HUES6 (cell line): ENCODE measurements around the gene ERAP2.
"Not testable (repeated sequence)": the region's sequence is repeated elsewhere in the genome, so short reads cannot be mapped to it uniquely, and the experiment has no call there.

Source experiments
- H3K27ac ChIP-seq: 2 replicates; pipeline ENCODE4 v1.7.0; 2013; ENCODE audit warnings: low read depth, mild to moderate bottlenecking, low read length, inconsistent platforms
- H3K27me3 ChIP-seq: 2 replicates; pipeline ENCODE4 v1.6.1; 2013; ENCODE audit warnings: low read length; ENCODE audit not compliant: control insufficient read depth, insufficient read depth
- H3K36me3 ChIP-seq: 2 replicates; pipeline ENCODE4 v1.6.1; 2013; ENCODE audit warnings: low read length; ENCODE audit not compliant: control insufficient read depth, insufficient read depth
- H3K4me1 ChIP-seq: 2 replicates; pipeline ENCODE4 v1.6.1; 2013; ENCODE audit warnings: low read length; ENCODE audit not compliant: control insufficient read depth, insufficient read depth
- H3K4me3 ChIP-seq: 2 replicates; pipeline ENCODE4 v1.5.1; 2013; ENCODE audit warnings: low read depth, low read length
- H3K9ac ChIP-seq: one replicate; pipeline ENCODE4 v1.6.1; 2013; ENCODE audit warnings: mild to moderate bottlenecking, low read length
- H3K9me3 ChIP-seq: 2 replicates; pipeline ENCODE4 v1.6.1; 2013; ENCODE audit warnings: low read depth, low read length; ENCODE audit not compliant: control insufficient read depth, insufficient read depth

Gene ERAP2

GRCh38 chr5:96876977-96877469, 723 bp downstream of the ERAP2 start:
- not testable (repeated sequence) for H3K36me3 ChIP-seq, H3K4me3 ChIP-seq, H3K27me3 ChIP-seq, H3K9ac ChIP-seq, H3K27ac ChIP-seq, H3K9me3 ChIP-seq
- H3K4me1 ChIP-seq: peaks cover 21% of the 10 kb centered on the region; the same call in 1 of the 2 replicates

DNA sequence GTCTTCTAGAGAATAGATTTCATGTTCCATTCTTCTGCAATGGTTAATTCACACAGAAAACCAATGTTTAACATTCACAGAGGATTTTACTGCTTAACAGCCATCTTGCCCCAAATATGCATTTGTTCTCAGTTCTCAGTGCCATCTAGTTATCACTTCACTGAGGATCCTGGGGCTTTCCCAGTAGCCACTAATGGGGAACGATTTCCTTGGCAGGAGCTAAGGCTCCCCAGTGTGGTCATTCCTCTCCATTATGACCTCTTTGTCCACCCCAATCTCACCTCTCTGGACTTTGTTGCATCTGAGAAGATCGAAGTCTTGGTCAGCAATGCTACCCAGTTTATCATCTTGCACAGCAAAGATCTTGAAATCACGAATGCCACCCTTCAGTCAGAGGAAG, 3.4 kb downstream of the ERAP2 start:
- Histone ChIP-seq H3K4me1 (peaks cover 22% of the 10 kb centered on the region; the same call in 1 of the 2 replicates), H3K4me3 (no peak overlapping the region), H3K27ac (no peak overlapping the region)

GRCh38 chr5:96880444-96881164, 4.3 kb downstream of the ERAP2 start:
- Histone ChIP-seq H3K27me3 (no peaks in the 10 kb centered on the region), H3K9ac (no peak overlapping the region), H3K9me3 (no peaks in the 10 kb centered on the region), H3K4me1 (peaks cover 19% of the 10 kb centered on the region; the same call in 1 of the 2 replicates), H3K27ac (no peak overlapping the region), H3K36me3 (no peaks in the 10 kb centered on the region), H3K4me3 (no peak overlapping the region)

More for the DNA sequence above, 3.4 kb downstream of the ERAP2 start:
- Histone ChIP-seq H3K9ac (no peak overlapping the region), H3K9me3 (no peaks in the 10 kb centered on the region), H3K36me3 (no peaks in the 10 kb centered on the region), H3K27me3 (no peaks in the 10 kb centered on the region)

DNA sequence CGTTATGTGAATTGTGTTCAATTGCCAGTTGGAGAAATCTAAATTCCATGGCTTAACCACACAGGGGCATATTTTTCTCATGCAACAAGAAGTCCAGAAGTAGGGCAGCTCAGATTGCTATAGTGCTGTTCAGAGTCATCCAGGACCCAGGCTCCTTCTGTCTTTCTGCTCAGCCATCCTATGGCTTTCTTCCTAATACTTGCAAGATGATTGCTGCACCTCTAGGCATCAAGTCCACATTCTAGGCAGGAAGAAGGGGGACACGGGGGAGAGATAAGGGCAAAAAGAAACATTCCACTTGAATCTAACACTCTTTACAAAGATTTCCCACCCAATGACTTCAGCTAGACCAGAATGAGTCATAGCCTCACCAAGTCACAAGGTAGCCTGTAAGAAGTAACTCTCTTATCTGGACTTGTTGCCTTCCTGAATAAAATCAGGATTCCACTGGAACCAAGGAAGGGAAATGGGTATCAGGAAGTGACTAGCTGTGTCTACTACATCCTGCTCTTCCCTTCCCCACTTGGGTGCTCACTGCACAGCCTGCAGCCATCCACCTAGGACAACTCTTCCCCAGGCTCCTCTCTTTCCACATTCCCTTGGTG, 5.3 kb downstream of the ERAP2 start:
- no peaks in the 10 kb centered on the region for H3K36me3 ChIP-seq
- H3K27ac ChIP-seq: no peak overlapping the region
- no peak overlapping the region for H3K4me3 ChIP-seq
- no peaks in the 10 kb centered on the region for H3K9me3 ChIP-seq
- no peaks in the 10 kb centered on the region for H3K27me3 ChIP-seq
- no peak overlapping the region for H3K9ac ChIP-seq
- peaks cover 9% of the 10 kb centered on the region; the same call in 1 of the 2 replicates for H3K4me1 ChIP-seq

- peaks cover 8% of the 10 kb centered on the region; the same call in 1 of the 2 replicates for H3K4me1 ChIP-seq
- no peaks in the 10 kb centered on the region for H3K36me3 ChIP-seq
- no peaks in the 10 kb centered on the region for H3K9me3 ChIP-seq
Observed at GRCh38 chr5:96883871-96884270, 7.6 kb downstream of the ERAP2 start.

DNA sequence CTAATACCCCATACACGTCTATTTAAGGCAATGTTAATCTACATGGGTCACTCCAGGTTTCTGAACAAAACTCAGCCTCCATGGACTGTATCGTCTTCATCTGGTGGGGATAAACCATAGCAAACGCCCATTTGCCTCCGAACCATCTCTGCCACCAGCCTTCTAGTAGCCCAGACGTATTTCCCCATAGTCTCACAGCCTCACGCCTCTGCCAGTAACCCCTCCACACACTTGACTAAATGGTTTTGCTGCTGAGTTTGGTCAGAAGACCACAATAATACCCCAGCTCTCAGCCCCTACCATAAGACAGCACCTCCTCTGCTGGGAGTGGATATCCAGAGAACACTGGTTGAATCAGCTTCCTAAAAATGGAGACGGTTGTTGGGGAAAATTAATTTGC, 8.7 kb downstream of the ERAP2 start:
- H3K27ac ChIP-seq: no peak overlapping the region

More at GRCh38 chr5:96883871-96884270, 7.6 kb downstream of the ERAP2 start:
- Histone ChIP-seq H3K27ac (no peak overlapping the region), H3K27me3 (no peaks in the 10 kb centered on the region), H3K4me3 (no peak overlapping the region), H3K9ac (no peak overlapping the region)

DNA sequence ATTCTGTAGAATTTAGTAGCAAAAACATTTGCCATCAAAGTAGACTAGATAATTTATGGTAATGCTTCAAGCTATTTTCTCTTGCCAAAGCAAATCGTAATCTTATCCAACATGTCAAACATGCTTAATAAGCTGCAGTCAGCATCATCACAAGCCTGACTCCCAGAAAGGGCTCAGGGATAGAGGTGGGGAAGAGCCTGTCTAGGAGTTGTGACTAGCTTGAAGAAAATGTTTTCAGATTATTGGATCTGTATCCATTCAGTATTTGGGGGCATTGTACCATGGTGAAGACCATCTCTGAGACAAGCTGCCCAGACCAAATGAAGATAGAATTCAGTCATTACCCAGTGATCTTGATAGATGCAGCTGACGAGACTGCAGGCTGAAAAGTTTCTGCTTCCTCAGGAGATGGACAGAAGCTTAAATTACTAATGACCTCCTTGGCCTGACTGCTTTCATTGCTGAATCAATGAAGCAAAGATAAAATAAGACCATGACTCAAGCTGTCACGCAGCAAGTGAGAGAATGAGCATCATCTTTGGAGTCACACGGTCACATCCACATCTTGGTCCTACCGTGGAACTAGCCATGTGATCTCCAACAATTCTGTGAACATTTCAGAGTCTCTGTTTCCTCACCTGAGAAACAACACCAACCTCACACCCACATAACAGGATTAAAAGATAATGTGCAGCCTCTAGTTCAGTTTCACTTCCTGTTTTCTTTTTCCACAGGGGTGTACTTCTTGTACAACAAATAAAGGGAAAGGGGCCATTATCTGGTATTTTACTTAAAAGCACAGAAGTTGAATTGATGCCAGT, 9.4 kb downstream of the ERAP2 start:
- H3K27me3 ChIP-seq: no peaks in the 10 kb centered on the region
- H3K27ac ChIP-seq: no peak overlapping the region
- H3K9me3 ChIP-seq: no peaks in the 10 kb centered on the region
- no peak overlapping the region for H3K9ac ChIP-seq
- H3K4me3 ChIP-seq: no peak overlapping the region
- H3K36me3 ChIP-seq: no peaks in the 10 kb centered on the region
- peaks cover 8% of the 10 kb centered on the region; the same call in 1 of the 2 replicates for H3K4me1 ChIP-seq

More for the DNA sequence above, 8.7 kb downstream of the ERAP2 start:
- Histone ChIP-seq H3K4me3 (no peak overlapping the region), H3K9me3 (no peaks in the 10 kb centered on the region), H3K36me3 (no peaks in the 10 kb centered on the region), H3K27me3 (no peaks in the 10 kb centered on the region), H3K4me1 (peaks cover 8% of the 10 kb centered on the region; the same call in 1 of the 2 replicates), H3K9ac (no peak overlapping the region)

GRCh38 chr5:96893342-96893741, 17.0 kb downstream of the ERAP2 start:
- Histone ChIP-seq H3K4me3 (no peak overlapping the region), H3K27ac (no peak overlapping the region), H3K27me3 (no peaks in the 10 kb centered on the region)

GRCh38 chr5:96896276-96896675, 20.0 kb downstream of the ERAP2 start:
- Histone ChIP-seq H3K27ac (no peak overlapping the region), H3K4me1 (peaks cover 5% of the 10 kb centered on the region; the same call in 1 of the 2 replicates), H3K4me3 (no peak overlapping the region), H3K36me3 (no peaks in the 10 kb centered on the region), H3K27me3 (no peaks in the 10 kb centered on the region), H3K9ac (no peak overlapping the region), H3K9me3 (no peaks in the 10 kb centered on the region)

More at GRCh38 chr5:96893342-96893741, 17.0 kb downstream of the ERAP2 start:
- Histone ChIP-seq H3K4me1 (peaks cover 5% of the 10 kb centered on the region; the same call in 1 of the 2 replicates), H3K9ac (no peak overlapping the region), H3K9me3 (no peaks in the 10 kb centered on the region), H3K36me3 (no peaks in the 10 kb centered on the region)

DNA sequence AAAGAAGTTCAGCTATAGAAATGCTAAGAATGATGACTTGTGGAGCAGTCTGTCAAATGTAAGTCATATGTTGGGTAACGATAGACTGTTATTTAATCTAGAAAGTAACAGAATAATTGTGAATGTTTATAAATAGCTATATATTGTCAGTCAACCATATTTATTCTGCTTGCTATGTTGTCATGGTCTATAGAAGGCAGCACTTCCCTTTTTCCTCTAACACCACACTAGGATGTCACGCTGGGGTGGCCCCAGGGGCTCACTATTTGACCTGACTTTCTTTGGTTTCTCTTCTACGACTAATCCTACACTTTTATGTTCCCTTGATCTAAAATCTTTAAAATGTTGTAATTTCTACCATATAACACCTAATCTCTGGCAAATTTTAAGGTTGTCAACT, 20.5 kb downstream of the ERAP2 start:
- Histone ChIP-seq H3K4me1 (peaks cover 5% of the 10 kb centered on the region; the same call in 1 of the 2 replicates), H3K9ac (no peak overlapping the region), H3K27ac (no peak overlapping the region), H3K36me3 (no peaks in the 10 kb centered on the region), H3K9me3 (no peaks in the 10 kb centered on the region), H3K4me3 (no peak overlapping the region), H3K27me3 (no peaks in the 10 kb centered on the region)
